Psoas muscle (tissue), 8 donors: Measurements from ENCODE around the gene WDFY1. TPM values are rescaled to one million over a fixed set of nuclear protein-coding genes. Genes with fewer than 3 reads are reported as not detected.

Experiments used
- ATAC-seq, 4 donors: fragments of 200-7000 bp; cut with Tn5 transposase; one replicate each; pipeline ENCODE4 v1.9.1; 2020; ENCODE audit warnings: moderate library complexity in 3 of 4, mild to moderate bottlenecking in 2 of 4
- DNase-seq, 2 donors: peaks; one replicate each; pipeline ENCODE4 v3.0.0-alpha.2; 2020
- H3K27ac ChIP-seq: fragments of 200-600 bp; one replicate; pipeline ENCODE4 v1.8.0; 2022
- H3K27me3 ChIP-seq, 3 donors: fragments of 200-600 bp in 1 of 3; one replicate each; pipeline versions ENCODE4 v1.6.1 to v1.8.0; 2013 to 2022; ENCODE audit warnings: low read length in 2 of 3, mild to moderate bottlenecking in 2 of 3, moderate library complexity in 1 of 3; ENCODE audit not compliant: insufficient read depth in 3 of 3
- H3K36me3 ChIP-seq, 2 donors: fragments of 200-600 bp in 1 of 2; one replicate each; pipeline versions ENCODE4 v1.6.1 to v1.8.0; 2013 to 2022; ENCODE audit warnings: low read depth in 1 of 2, mild to moderate bottlenecking in 1 of 2, moderate library complexity in 1 of 2; ENCODE audit not compliant: insufficient read depth in 1 of 2
- H3K4me1 ChIP-seq: fragments of 200-600 bp; one replicate; pipeline ENCODE4 v1.8.0; 2022
- H3K4me3 ChIP-seq: fragments of 200-600 bp; one replicate; pipeline ENCODE4 v1.8.0; 2022; ENCODE audit warnings: mild to moderate bottlenecking
- H3K9me3 ChIP-seq: fragments of 200-600 bp; one replicate; pipeline ENCODE4 v1.8.0; 2022
- WGBS, 3 donors: extraction: QIAGEN DNeasy Blood & Tissue Kit; methylation state at CpG; one replicate each; pipeline versions ENCODE4 v1.1.6 to v1.1.7; 2013; 5-methylcytosine and 5-hydroxymethylcytosine counted together
- intact Hi-C, 2 donors: fragments of 100-400 bp; cut with DNase I; formaldehyde crosslinking; loops; one replicate each; pipeline versions ENCODE4 v1.11.0 to v1.14.2; 2022
- polyA plus RNA-seq, 3 donors: library from polyadenylated mRNA; stranded (reverse); fragments of 200-250 nt; gene quantifications; one replicate each; pipeline ENCODE4 v1.2.3, GENCODE V29; 2013
- total RNA-seq, 4 donors: library from RNA; stranded (reverse); fragmentation: NEBNext Ultra II Directional in 2 of 4; extraction: Animal tissue kit (Norgen Biotek cat#: 25700) in 2 of 4; gene quantifications; one replicate each; pipeline versions ENCODE4 v1.2.1 to v1.2.4, GENCODE V29; 2021 to 2023
- TF ChIP-seq, protein P1 (sequence below): fragments of 200-600 bp; IDR thresholded peaks from one replicate; pipeline ENCODE4 v1.8.0; 2022; ENCODE audit warnings: antibody characterized with exemption
- donor health status: healthy with polysubstance abuse.
- donor health status: DM: no; HTN: no; CAD: no; lungs with moderate emphysema.
- donor health status: Bipolar disorder and iron deficiency.
- donor health status: healthy.
- donor health status: DM: yes; HTN: yes; CAD: no.
- donor health status: DM: no; HTN: no; CAD: no.
- donor health status: DM: no; HTN: no; CAD: no.
- donor health status: DM: yes; HTN: yes; CAD: no.

The WDFY1 gene
- total and polyA plus RNA-seq, 7 donors = 9.7 to 21.8 (median 14.2) TPM

DNA sequence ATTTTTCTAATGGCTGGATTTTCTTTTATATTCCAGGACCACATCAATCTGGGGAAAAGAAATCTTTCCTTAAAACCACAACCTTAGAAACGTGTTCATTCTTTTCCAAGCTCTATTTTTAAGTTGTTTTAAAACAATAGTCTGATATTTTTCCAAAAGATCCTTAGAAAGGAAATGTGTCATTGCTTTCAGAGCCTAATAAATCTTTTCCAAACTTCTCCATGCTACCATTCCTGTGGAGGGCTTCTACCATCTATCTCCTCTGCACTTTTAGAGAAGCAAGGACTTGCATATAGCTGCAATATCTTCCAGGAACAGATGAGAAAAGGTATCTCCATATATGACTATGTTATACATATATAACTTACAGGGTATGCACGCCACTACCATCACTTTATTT, 21.2 kb downstream of the WDFY1 start:
- TF ChIP-seq, protein P1, sequence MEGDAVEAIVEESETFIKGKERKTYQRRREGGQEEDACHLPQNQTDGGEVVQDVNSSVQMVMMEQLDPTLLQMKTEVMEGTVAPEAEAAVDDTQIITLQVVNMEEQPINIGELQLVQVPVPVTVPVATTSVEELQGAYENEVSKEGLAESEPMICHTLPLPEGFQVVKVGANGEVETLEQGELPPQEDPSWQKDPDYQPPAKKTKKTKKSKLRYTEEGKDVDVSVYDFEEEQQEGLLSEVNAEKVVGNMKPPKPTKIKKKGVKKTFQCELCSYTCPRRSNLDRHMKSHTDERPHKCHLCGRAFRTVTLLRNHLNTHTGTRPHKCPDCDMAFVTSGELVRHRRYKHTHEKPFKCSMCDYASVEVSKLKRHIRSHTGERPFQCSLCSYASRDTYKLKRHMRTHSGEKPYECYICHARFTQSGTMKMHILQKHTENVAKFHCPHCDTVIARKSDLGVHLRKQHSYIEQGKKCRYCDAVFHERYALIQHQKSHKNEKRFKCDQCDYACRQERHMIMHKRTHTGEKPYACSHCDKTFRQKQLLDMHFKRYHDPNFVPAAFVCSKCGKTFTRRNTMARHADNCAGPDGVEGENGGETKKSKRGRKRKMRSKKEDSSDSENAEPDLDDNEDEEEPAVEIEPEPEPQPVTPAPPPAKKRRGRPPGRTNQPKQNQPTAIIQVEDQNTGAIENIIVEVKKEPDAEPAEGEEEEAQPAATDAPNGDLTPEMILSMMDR = no peak
- DNase-seq (no peak), ATAC-seq (no peak)
- no peaks in the 10 kb centered on the region for H3K36me3 ChIP-seq
- intact Hi-C loops = no loop called here
- no peak overlapping the region for H3K4me3 ChIP-seq
- H3K9me3 ChIP-seq = no peaks in the 10 kb centered on the region
- peaks cover 23% of the 10 kb centered on the region for H3K4me1 ChIP-seq
- H3K27ac ChIP-seq = no peak overlapping the region
- H3K27me3 ChIP-seq = no peaks in the 10 kb centered on the region
- WGBS, 3 donors = 70 to 83% (median 79%) methylated on average over 2 of the region's 2 CpGs

DNA sequence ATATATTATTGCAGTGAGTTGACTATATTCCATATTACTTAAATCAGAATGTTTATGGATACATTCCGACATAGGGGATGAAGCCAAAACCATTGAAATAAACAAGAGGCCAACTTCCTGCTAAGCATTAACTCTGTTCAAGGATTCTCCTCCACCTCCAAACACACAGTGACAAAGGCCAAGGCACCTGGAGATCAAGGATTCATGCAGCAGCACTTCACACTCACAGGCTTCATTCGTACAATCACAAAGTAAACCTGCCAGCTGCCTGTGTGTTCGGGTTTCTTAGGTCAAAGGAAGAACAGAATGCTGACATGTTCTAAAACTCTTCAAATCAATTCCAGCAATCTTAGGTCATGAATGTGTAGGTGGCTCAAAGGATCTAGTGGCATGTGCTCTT, 22.8 kb downstream of the WDFY1 start:
- TF ChIP-seq, protein P1 = no peak
- intact Hi-C loops = no loop called here
- no peak overlapping the region for H3K27ac ChIP-seq
- 55 to 68% (median 58%) methylated on average over 3 of the region's 3 CpGs for WGBS, 3 donors
- H3K9me3 ChIP-seq = no peaks in the 10 kb centered on the region
- H3K4me1 ChIP-seq = peaks cover 23% of the 10 kb centered on the region
- no peak overlapping the region for H3K4me3 ChIP-seq
- DNase-seq (no peak), ATAC-seq (peak in 2 of 4 donors; percentile 14 to 30)
- H3K36me3 ChIP-seq = peaks cover 0 to 6% of the 10 kb centered on the region in 2 donors
- H3K27me3 ChIP-seq = no peaks in the 10 kb centered on the region

DNA sequence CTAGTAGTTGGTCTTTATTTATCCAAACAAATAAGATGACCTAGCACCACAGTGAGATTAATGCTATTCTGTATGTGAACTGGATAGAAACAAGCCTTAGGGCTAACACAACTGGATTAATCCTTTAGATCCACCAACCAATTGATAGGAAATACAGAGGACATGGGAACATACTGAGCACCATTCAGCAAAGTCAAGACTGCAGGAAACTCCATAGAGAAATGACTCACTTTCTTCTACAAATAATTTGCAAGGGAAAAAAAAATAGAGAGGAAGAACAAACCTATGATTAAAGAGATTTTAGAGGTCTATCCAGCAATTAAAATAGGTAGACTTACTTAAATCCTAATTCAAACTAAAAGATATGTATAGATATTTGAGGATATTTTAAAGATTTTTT, 23.9 kb downstream of the WDFY1 start:
- DNase-seq (no peak), ATAC-seq (no peak)
- no peaks in the 10 kb centered on the region for H3K27me3 ChIP-seq
- H3K9me3 ChIP-seq = no peaks in the 10 kb centered on the region
- no peak overlapping the region for H3K4me3 ChIP-seq
- peaks cover 23% of the 10 kb centered on the region for H3K4me1 ChIP-seq
- H3K36me3 ChIP-seq = peaks cover 0 to 17% of the 10 kb centered on the region in 2 donors
- no peak overlapping the region for H3K27ac ChIP-seq
- TF ChIP-seq, protein P1 = no peak
- intact Hi-C loops = no loop called here

DNA sequence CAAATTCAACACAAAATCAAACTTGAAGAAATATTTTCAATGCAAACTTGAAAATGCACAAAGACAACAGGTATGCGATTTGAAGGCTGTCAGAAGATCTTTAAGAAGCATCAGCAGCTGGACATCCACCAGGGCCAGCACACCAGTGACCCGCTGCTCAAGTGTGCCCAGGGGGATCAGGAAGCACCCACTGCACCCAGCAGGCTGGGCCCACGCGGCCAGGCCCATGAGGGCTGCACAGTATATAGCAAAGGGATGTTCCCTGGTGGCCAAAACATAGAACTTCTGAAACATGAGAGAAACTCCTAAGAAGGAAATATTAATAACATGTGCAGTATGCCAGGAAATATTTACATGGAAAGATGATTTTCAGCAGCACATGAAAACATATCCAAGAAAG, 25.0 kb downstream of the WDFY1 start:
- intact Hi-C loops = no loop called here
- DNase-seq = no peak
- Histone ChIP-seq H3K27ac (no peak overlapping the region), H3K4me3 (no peak overlapping the region), H3K4me1 (peaks cover 23% of the 10 kb centered on the region), H3K36me3 (peaks cover 0 to 28% of the 10 kb centered on the region in 2 donors), H3K9me3 (no peaks in the 10 kb centered on the region), H3K27me3 (no peaks in the 10 kb centered on the region)
- TF ChIP-seq, protein P1 = no peak
- no peak for ATAC-seq
- WGBS, 3 donors = 93 to 96% (median 94%) methylated on average over 4 of the region's 4 CpGs

DNA sequence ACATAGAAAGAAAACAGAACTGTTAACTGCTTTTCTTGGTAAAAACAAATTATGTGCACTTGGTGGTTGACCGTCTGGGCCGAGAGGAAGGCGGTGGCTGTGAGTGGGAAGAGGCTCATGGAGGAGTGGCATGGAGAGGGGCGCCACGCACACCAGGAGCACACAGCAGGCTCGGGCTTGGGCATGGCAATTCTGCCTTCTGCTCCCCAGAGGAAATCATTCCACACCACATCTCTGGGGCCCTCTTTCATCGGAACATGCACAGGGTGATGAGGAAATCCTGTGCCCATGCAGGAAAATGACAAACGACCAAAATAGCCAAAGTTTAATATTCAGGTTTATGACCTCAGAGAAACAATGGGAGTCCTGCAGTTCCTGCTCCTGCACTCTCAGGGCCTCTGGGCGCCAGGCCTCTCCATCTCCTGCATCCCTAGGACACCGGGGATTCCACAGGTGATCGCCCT, 26.4 kb downstream of the WDFY1 start:
- 63 to 82% (median 79%) methylated on average over 11 of the region's 11 CpGs for WGBS, 3 donors
- no peak for DNase-seq
- peak in 2 of 4 donors; percentile 6 for ATAC-seq
- Histone ChIP-seq H3K4me3 (no peak overlapping the region), H3K36me3 (peaks cover 0 to 31% of the 10 kb centered on the region in 2 donors), H3K27me3 (no peaks in the 10 kb centered on the region), H3K4me1 (peaks cover 23% of the 10 kb centered on the region), H3K9me3 (no peaks in the 10 kb centered on the region), H3K27ac (no peak overlapping the region)
- TF ChIP-seq, protein P1 = no peak
- intact Hi-C loops = no loop called here
